ENCODE data around the gene TRDMT1.
"Not testable (repeated sequence)": the region's sequence is repeated elsewhere in the genome, so short reads cannot be mapped to it uniquely, and the experiment has no call there.

The TRDMT1 gene

GRCh38 chr10:17125206-17125893 is 76.1 kb downstream of the TRDMT1 start:
- DNase-seq: no peak

- DNase-seq: no peak
Observed at GRCh38 chr10:17123961-17124360, 77.5 kb downstream of the TRDMT1 start.

DNA sequence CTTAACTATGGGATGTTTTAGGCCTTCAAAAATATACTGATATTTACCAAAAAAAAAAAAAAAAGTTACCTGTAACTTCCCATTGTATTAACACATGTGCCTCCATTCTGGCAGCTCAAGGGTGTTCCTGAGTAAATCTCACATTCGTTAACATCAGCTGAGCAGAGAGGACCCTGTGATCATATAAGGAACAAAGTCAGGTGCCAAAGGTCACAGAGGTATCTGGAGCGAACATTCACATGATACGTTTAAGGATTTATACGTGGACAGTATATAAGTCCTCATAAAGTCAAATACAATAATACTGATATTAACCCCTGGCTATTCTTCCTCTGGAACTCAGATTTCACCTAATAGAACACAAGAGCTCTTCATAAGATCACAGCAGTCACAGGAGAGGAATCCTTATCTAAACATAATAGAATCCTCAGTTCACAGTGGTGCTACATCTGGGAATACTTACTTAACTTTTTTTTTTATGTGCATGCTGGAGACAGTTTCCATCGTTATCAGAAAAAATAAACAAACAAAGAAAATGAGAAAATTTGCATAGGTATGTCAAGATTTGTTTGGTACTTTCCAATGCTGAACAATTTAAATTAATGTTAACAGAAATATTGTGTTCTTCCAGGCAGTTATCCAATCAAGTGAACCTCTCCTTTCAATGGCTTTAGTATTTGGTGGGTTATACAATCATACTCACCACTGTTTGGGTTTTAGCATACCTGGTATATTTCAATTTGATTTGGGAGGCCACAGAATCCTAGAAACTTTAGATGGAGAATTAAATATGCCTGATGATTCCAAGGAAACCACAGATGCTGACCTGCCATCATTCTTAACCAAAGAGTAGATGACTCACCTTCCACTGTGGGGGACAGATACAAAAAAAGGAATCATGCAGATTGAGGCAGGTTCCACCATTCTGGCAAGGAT is 78.5 kb downstream of the TRDMT1 start:
- DNase-seq: no peak

- DNase-seq: no peak
Observed at GRCh38 chr10:17122052-17122451, 79.4 kb downstream of the TRDMT1 start.

DNA sequence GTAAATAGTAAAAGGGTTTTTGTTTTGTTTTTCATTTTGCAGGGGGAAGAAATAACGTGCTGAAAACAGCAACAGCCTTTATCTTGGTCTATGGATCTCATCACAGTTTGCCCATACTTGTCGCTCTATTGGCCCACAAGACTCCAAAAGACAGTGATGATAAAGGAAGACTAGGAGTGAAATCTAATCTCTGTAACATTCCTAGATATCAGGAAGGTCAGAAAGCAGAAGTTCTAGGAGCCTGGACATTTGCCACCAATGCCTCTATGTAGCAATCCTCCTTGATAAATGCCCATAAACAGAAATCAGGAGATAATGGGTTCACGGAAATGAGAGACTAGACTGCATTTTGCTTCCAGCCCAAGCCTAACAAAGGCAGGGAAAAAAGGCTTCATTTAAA is 80.8 kb downstream of the TRDMT1 start:
- no peak for DNase-seq

GRCh38 chr10:17119845-17120244 is 81.6 kb downstream of the TRDMT1 start:
- no peak for DNase-seq

DNA sequence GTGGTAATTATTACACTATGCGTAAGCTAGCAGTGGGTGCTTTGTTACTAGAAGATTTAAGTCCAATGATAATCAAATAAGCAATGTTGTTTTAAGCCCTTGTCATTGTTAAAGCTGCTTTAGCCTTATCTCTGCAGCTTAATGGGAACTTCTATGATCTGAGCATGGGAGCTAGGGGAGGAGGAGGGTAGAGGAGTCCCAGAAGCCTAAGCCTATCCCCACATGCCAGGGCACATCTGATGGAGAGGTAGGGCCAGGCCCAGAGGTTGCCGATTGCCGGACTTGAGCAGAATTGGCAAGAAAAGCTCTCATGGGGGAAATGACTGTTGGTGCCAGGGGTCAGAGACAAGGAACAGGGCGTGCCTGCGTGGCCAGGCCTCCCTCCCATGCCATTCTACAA is 85.3 kb downstream of the TRDMT1 start:
- no peak for DNase-seq

- no peak for DNase-seq
Observed at GRCh38 chr10:17115683-17116082, 85.8 kb downstream of the TRDMT1 start.

DNA sequence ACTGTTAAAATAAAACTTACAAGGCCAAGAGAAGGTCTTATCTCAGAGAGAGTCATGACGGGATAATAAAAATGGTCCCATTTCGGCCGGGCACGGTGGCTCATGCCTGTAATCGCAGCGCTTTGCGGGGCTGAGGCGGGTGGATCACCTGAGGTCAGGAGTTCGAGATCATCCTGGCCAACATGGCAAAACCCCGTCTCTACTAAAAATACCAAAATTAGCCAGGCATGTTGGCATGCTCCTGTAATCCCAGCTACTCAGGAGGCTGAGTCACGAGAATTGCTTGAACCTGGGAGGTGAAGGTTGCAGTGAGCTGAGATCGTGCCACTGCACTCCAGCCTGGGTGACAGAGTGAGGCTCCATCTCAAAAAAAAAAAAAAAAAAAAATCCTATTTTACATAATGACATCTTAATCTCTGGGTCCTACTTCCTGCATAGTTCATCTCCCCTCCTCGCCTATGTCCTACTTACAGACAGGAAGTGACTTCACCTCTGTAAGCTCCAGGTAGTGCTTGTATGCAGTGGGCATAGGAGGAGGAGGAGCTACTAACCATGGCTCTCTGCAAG is 86.5 kb downstream of the TRDMT1 start:
- DNase-seq: not testable (repeated sequence)

GRCh38 chr10:17113889-17114540 is 87.5 kb downstream of the TRDMT1 start:
- DNase-seq: no peak

- DNase-seq: no peak
Observed at GRCh38 chr10:17113346-17113745, 88.1 kb downstream of the TRDMT1 start.

DNA sequence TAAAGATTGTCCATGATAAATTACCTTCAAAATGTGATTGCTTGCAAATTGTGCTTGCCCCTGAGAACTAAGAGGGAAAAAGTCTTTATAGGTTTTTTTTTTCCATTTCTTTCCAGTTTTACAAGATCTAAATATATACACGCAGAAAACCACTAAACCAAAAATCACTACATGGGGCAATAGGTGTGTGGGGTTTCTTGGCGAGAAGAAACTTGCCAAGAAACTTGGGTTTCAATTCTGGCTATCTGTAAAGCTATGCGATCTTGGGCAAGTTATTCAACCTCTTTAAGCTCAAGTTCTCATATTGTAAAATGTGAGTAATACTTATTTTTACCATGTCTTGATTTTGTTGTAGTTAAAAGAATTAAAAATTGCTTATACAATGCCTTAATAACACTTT is 88.9 kb downstream of the TRDMT1 start:
- no peak for DNase-seq

DNA sequence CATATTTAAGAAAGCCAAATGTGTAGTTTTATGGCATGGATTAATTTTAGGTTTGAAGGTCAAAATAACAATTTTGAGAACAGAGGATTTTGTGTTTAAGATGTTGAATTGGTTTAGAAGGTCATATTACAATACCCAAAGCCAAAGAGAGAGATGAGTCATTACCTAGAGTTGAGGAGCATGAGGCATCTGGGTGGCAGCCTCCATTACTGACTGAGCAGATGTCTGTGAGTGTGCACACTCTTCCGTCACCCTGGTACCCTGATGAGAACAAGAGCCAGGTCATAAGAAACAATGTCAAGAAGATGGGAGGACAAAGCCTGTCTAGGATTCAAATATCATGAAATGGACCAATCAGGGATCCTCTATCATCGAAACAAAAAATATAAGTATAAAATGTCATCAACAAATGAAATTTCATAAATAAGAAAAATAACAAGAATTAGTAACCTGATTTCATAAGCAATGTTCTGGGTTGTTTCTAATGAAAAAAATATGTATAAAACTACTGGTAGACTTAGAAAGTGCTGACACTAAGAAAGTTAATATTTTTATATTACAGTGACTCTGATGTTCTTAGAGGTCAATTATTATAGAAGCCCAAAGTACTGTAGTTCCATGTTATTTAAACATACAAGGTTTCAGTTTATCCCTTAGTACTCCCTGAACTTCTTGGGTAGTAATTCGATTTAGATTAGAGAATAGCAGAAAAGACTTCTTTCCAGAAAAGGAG is 91.8 kb downstream of the TRDMT1 start:
- no peak for DNase-seq

GRCh38 chr10:17109046-17109445 is 92.4 kb downstream of the TRDMT1 start:
- DNase-seq: no peak

- no peak for DNase-seq
Observed at GRCh38 chr10:17106991-17107390, 94.5 kb downstream of the TRDMT1 start.

GRCh38 chr10:17101910-17102266 is 99.6 kb downstream of the TRDMT1 start:
- DNase-seq: no peak

DNA sequence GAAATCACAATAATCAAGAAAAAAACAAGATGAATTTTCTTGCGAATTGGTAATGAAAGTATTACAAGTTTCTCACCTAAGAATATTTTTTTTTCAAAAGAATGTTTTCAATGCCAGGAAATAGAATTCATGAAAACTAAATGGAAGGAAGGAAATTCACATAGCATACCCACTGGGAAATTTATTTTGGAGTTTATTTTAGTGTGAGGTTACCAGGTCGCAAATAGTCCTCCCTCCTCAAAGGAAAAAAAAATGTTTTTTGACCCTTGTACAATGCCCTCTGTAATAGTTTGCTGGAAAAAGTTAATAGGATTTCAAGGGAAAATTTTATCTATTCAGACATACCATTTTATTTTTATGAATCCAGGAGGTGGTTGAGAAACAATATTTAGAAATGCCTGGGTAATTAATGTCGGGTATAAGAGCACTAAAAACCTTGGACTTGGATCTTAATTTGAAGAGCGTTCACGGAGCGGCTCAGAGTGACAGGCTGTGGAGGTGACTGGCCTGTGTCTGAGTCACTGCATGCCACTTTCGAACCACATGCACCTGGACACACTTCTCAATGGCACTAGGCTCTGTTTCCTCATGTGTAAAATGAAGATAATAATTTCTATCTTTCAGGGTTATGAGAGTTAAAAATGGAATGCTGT is 100.1 kb downstream of the TRDMT1 start:
- DNase-seq: no peak

- DNase-seq: no peak
Observed at GRCh38 chr10:17100586-17100985, 100.9 kb downstream of the TRDMT1 start.

DNA sequence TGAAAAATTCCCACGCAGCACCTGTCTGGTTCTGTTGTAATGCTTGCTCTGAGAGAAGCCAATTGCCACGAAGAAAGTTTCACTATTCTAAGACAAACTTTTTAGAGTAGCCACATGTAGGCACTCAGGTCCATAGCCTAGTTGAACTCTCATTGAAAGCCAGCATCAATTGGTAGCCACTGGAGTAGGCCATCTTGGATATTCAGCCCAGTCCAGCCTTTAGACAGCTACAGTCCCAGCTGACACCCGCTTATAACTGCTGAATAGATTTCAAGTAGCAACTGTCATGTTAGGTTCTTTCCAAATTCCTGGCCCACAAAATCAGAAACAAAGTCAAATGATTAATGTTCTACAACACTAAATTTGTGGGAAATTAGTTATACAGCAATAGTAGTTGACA is 103.5 kb downstream of the TRDMT1 start:
- no peak for DNase-seq

All from NCI-H2029 (cell line).